Measurements from ENCODE around the gene HEMGN.

Gene HEMGN

GRCh38 chr9:97935276-97935675 is 2.7 kb downstream of the HEMGN start:
- TF ChIP-seq RARB (CRISPR knock-in tag; IDR thresholded peaks at IDR 0.05) (no peak), TCF4 (CRISPR knock-in tag; IDR thresholded peaks at IDR 0.05; ENCODE audit: borderline replicate concordance) (no peak), ZNF8 (CRISPR knock-in tag; IDR thresholded peaks at IDR 0.05) (no peak), CSDC2 (CRISPR knock-in tag; IDR thresholded peaks at IDR 0.05) (no peak), BACH2 (CRISPR knock-in tag; IDR thresholded peaks at IDR 0.05; ENCODE audit: borderline replicate concordance) (no peak), ZNF70 (CRISPR knock-in tag; IDR thresholded peaks at IDR 0.05) (no peak)
- TF ChIP-seq, protein P1, sequence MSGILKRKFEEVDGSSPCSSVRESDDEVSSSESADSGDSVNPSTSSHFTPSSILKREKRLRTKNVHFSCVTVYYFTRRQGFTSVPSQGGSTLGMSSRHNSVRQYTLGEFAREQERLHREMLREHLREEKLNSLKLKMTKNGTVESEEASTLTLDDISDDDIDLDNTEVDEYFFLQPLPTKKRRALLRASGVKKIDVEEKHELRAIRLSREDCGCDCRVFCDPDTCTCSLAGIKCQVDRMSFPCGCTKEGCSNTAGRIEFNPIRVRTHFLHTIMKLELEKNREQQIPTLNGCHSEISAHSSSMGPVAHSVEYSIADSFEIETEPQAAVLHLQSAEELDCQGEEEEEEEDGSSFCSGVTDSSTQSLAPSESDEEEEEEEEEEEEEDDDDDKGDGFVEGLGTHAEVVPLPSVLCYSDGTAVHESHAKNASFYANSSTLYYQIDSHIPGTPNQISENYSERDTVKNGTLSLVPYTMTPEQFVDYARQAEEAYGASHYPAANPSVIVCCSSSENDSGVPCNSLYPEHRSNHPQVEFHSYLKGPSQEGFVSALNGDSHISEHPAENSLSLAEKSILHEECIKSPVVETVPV (CRISPR knock-in tag; IDR thresholded peaks at IDR 0.05) = no peak
- no peak for ATAC-seq

DNA sequence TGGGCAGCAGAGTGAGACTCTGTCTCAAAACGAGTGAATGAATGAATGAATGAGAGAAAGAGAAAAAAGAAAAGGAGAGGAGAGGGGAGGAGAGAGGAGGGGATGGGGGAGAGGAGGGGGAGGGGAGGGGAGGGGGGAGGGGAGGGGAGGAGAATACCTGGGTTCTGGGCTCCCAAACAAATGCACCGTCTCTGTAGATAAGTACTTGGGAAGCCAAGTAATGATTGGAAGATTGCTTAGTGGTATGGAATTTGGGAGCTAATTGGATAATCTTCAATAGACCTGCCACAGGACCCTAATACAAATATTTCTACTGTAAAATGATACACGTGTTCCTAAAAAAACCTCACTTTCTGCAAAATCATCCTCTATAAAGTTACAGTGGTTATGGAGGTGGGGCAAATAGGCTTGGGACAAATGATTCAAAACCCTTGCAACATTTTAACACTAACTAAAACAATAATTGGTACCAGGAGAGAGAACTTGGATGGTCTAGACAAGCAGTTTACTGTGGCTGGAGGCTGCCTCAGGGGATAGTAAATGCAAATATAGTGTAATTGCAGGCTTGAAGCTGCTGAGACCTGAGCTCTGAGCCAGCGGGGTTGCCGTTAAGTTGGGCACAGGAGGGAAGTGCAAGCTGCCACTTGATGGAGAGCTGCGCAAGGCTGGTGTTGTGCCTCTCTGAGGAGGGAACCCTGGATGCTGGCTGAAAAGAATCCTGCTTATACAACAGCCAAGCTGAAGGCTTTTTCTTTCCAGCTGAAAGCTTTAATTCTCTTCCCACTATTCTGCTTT is 3.5 kb downstream of the HEMGN start:
- TF ChIP-seq ZNF565 (CRISPR knock-in tag; conservative IDR thresholded peaks at IDR 0.05; ENCODE audit: low read depth) (no peak), ZNF70 (CRISPR knock-in tag; IDR thresholded peaks at IDR 0.05) (no peak), GLIS3 (CRISPR knock-in tag; IDR thresholded peaks at IDR 0.05) (no peak)
- TF ChIP-seq, protein P2, sequence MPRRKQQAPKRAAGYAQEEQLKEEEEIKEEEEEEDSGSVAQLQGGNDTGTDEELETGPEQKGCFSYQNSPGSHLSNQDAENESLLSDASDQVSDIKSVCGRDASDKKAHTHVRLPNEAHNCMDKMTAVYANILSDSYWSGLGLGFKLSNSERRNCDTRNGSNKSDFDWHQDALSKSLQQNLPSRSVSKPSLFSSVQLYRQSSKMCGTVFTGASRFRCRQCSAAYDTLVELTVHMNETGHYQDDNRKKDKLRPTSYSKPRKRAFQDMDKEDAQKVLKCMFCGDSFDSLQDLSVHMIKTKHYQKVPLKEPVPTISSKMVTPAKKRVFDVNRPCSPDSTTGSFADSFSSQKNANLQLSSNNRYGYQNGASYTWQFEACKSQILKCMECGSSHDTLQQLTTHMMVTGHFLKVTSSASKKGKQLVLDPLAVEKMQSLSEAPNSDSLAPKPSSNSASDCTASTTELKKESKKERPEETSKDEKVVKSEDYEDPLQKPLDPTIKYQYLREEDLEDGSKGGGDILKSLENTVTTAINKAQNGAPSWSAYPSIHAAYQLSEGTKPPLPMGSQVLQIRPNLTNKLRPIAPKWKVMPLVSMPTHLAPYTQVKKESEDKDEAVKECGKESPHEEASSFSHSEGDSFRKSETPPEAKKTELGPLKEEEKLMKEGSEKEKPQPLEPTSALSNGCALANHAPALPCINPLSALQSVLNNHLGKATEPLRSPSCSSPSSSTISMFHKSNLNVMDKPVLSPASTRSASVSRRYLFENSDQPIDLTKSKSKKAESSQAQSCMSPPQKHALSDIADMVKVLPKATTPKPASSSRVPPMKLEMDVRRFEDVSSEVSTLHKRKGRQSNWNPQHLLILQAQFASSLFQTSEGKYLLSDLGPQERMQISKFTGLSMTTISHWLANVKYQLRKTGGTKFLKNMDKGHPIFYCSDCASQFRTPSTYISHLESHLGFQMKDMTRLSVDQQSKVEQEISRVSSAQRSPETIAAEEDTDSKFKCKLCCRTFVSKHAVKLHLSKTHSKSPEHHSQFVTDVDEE (CRISPR knock-in tag; IDR thresholded peaks at IDR 0.05) = no peak
- no peak; the same call in 2 of the 3 replicates for ATAC-seq

DNA sequence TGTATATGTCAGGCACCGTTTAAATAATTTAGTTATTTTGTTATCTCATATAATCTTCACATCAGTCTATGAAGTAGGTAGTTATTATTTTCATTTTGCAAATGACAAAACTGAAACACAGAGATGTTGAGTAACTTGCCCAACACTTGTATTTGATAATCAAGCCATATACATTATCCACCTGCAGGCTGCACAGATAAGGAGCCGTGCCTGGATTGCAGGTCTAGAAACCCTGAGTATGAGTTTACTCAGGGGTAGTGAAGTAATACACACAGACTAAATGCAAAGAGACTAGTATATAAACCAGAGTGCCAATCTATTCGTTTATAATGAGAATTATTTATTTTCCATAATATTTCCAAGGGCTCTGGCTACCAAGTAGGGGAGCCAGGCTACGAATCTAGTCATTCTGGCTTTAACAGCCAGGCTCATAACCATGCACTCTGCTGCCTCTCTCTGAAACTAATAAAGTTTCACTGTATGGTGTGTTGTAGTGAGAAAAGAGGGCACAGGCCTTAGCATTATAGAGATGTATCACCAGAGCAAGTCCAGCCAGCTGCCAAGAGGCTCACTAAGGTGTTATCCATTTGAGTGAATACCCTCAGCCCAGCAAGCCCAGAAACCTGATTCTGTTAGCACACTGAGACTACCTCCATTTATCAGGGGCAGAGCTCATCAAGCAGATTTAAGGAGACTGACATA is 4.5 kb downstream of the HEMGN start:
- TF ChIP-seq ZFP30 (CRISPR knock-in tag; IDR thresholded peaks at IDR 0.05) (no peak), ZNF8 (CRISPR knock-in tag; IDR thresholded peaks at IDR 0.05) (no peak)
- ATAC-seq = no peak

DNA sequence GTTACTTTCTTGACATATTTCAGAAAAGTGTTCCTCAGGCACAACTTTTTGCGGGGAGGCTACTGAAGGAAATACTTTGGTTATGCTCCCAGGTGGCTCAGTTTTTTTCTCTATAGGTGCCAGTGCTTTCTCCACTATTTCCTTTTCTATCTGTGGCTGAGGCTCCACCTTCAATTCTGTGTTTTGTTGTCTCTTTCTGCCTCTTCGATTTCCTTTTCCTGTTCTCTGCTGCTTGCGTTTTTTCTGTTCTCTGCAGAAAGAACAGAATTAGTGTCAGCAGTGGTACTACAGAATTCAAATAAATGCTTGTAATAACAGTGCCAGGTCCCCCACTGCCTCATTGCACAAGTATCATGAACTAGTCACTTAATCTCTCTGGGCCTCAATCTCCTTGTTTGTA is 7.0 kb downstream of the HEMGN start:
- no peak for ATAC-seq
- TF ChIP-seq ZNF8 (CRISPR knock-in tag; IDR thresholded peaks at IDR 0.05) (no peak), PATZ1 (CRISPR knock-in tag; IDR thresholded peaks at IDR 0.05; ENCODE audit: borderline replicate concordance) (no peak), TCF4 (CRISPR knock-in tag; IDR thresholded peaks at IDR 0.05; ENCODE audit: borderline replicate concordance) (no peak), ZNF70 (CRISPR knock-in tag; IDR thresholded peaks at IDR 0.05) (no peak), RARB (CRISPR knock-in tag; IDR thresholded peaks at IDR 0.05) (no peak), ISL1 (CRISPR knock-in tag; IDR thresholded peaks at IDR 0.05) (no peak), ZNF565 (CRISPR knock-in tag; conservative IDR thresholded peaks at IDR 0.05; ENCODE audit: low read depth) (no peak), POU6F1 (CRISPR knock-in tag; IDR thresholded peaks at IDR 0.05; ENCODE audit: borderline replicate concordance, low read depth) (no peak), ZFP3 (CRISPR knock-in tag; IDR thresholded peaks at IDR 0.05) (no peak), OSR1 (CRISPR knock-in tag; IDR thresholded peaks at IDR 0.05) (no peak), PPARA (CRISPR knock-in tag; IDR thresholded peaks at IDR 0.05; ENCODE audit: borderline replicate concordance) (no peak)
- TF ChIP-seq, protein P1 (CRISPR knock-in tag; IDR thresholded peaks at IDR 0.05) = no peak
